ENCODE data around the gene LRBA. TPM values are rescaled to one million over a fixed set of nuclear protein-coding genes. Genes with fewer than 3 reads are reported as not detected.
A peak's percentile ranks its signal among the peaks of the same experiment; 100 is the strongest.

The LRBA gene
- total and polyA plus RNA-seq, 2 of the 4 experiments (the other 2 are of a cell fraction), result 10.2 to 51.6 TPM

DNA sequence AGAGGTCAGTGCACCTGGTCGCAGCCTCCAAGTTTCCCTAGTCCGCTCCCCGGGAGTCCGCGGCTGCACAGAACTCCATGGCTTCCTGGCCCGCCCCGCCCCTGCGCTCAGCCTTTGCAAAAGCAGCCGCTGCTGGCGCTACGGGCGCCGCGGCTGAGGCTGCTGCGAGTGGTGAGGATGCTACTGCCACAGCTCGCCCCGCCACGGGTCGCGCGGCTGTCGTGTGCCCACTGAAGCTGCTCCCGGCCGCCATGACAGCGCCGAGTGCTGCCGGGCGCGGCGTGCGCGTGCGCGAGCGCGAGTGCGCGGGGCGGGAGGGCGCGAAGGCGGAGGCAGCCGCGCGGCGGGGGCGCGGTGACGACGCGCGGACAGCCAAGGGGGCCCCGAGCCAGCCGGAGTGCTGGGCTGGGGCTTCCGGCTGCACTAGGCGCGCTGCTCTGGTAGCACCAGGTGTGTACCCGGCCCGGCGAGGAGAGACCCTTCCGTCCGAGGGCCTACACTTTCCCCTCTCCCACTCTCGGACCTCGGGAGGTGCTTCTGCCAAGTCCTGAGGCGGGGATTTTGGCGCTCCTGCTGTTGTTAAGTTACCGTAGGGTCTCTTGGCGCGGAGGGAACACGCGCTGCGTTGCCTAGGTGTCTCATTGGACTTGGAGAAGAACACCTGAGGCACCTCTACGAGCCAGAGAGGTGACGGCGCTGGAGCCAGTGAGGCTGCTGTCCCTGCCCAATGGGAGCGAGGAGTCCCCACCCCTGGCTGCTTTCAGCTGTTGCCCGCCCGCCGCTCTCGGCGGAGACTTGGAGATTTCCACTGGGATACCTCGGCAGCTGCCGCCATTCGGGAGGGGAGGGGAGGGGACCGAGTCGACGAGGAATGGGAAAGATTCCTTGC lies 619 bp upstream of the LRBA start:
- dilution Hi-C loops (cut with HindIII; ENCODE audit: low sequenced_read_pairs, unreplicated experiment), result no loop called here
- POLR2A ChIA-PET (ENCODE audit: unreplicated experiment), result interaction anchor here (0.6 kb wide), 1 partner anchor 97 kb away, joined by 3 read pairs; no protein-coding TSS in a partner anchor
- Histone ChIP-seq H3K4me1 (ENCODE audit: control insufficient read depth, insufficient read depth, low read length) (no peaks in the 10 kb centered on the region), H2BK20ac (ENCODE audit: low read depth, low read length) (no peak overlapping the region), H4K8ac (ENCODE audit: low read depth in 2 of 2, low read length in 2 of 2) (peak overlapping the region; percentile 82 to 85; a peak in 3 of 4 replicates), H3K4me3 (ENCODE audit: insufficient read depth, low read depth, low read length) (peak overlapping the region; percentile 99), H3K9me1 (ENCODE audit: insufficient read depth, low read length) (no peaks in the 10 kb centered on the region), H3K4ac (ENCODE audit: low read depth, low read length) (peak overlapping the region; percentile 77), H2BK15ac (ENCODE audit: low read depth, low read length) (peak overlapping the region; percentile 77; the same call in 1 of the 3 replicates), H3K9me3 (ENCODE audit: control insufficient read depth, insufficient read depth, low read length) (no peaks in the 10 kb centered on the region), H3K4me2 (ENCODE audit: low read depth, low read length) (peak overlapping the region; percentile 99), H3K23ac (ENCODE audit: low read depth, low read length) (peak overlapping the region; percentile 67), H3K9ac (ENCODE audit: low read depth, low read length) (peak overlapping the region; percentile 74), H3K27me3 (ENCODE audit: control insufficient read depth, insufficient read depth, low read length) (no peaks in the 10 kb centered on the region), H2AFZ (replicated peaks; ENCODE audit: low read length, poor library complexity) (peak overlapping the region; percentile 98), H3K79me1 (ENCODE audit: low read depth in 1 of 2, low read length in 2 of 2) (peaks cover 0 to 12% of the 10 kb centered on the region in 2 experiments; a peak in 2 of 4 replicates), H3K56ac (ENCODE audit: extremely low read depth, insufficient read depth, low read length) (no peak overlapping the region), H2AK9ac (replicated peaks; ENCODE audit: low read depth, low read length, poor library complexity) (peak overlapping the region; percentile 82), H4K91ac (ENCODE audit: insufficient read depth, low read depth, low read length) (peak overlapping the region; percentile 78), H3K36me3 (ENCODE audit: control insufficient read depth, insufficient read depth, low read length) (no peaks in the 10 kb centered on the region), H3K27ac (ENCODE audit: insufficient read depth, low read length) (peak overlapping the region; percentile 67), H4K5ac (ENCODE audit: low read depth, low read length) (peak overlapping the region; percentile 66), H4K20me1 (ENCODE audit: insufficient read depth, low read length) (no peaks in the 10 kb centered on the region), H2BK5ac (ENCODE audit: low read depth, low read length, poor library complexity, severe bottlenecking) (peak overlapping the region; percentile 57), H2BK120ac (ENCODE audit: low read depth, low read length) (peak overlapping the region; percentile 42), H3K18ac (ENCODE audit: low read depth, low read length) (peak overlapping the region; percentile 63), H3K14ac (replicated peaks; ENCODE audit: low read depth, low read length) (peak overlapping the region; percentile 29), H2AK5ac (ENCODE audit: low read depth, low read length) (no peak overlapping the region)
- intact Hi-C loops (cut with micrococcal nuclease), result loop anchor here (5.0 kb wide), 1 partner anchor 82 kb away; the partner anchor contains the start of gene RPS3A
- peak; percentile 92 for ATAC-seq (ENCODE audit: low read depth)
- in situ Hi-C loops (cut with MboI; ENCODE audit: low sequenced_read_pairs), result no loop called here
- 0% methylated on average over 44 of the region's 87 CpGs; no CpG with 5 or more reads in 1 of the 2 experiments for WGBS, 2 experiments (ENCODE audit: extremely low coverage in 2 of 2, insufficient read length in 1 of 2)
- TF ChIP-seq, protein P1, sequence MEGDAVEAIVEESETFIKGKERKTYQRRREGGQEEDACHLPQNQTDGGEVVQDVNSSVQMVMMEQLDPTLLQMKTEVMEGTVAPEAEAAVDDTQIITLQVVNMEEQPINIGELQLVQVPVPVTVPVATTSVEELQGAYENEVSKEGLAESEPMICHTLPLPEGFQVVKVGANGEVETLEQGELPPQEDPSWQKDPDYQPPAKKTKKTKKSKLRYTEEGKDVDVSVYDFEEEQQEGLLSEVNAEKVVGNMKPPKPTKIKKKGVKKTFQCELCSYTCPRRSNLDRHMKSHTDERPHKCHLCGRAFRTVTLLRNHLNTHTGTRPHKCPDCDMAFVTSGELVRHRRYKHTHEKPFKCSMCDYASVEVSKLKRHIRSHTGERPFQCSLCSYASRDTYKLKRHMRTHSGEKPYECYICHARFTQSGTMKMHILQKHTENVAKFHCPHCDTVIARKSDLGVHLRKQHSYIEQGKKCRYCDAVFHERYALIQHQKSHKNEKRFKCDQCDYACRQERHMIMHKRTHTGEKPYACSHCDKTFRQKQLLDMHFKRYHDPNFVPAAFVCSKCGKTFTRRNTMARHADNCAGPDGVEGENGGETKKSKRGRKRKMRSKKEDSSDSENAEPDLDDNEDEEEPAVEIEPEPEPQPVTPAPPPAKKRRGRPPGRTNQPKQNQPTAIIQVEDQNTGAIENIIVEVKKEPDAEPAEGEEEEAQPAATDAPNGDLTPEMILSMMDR (conservative IDR thresholded peaks at IDR 0.05; ENCODE audit: low read depth, low read length), result no peak
- TF ChIP-seq MXI1 (IDR thresholded peaks at IDR 0.05; ENCODE audit: borderline replicate concordance, low read depth, low read length), result 0 out of 2 replicates have a peak, but pooled peaks have one; percentile 69
- TF ChIP-seq RCOR1 (IDR thresholded peaks at IDR 0.05; ENCODE audit: insufficient replicate concordance, low read length), result no peak
- TF ChIP-seq RFX5 (IDR thresholded peaks at IDR 0.05; ENCODE audit: low read depth, low read length), result no peak
- TF ChIP-seq CEBPB (IDR thresholded peaks at IDR 0.05; ENCODE audit: low read depth, low read length), result no peak
- no peak for TF ChIP-seq BHLHE40 (IDR thresholded peaks at IDR 0.05; ENCODE audit: low read depth, low read length)
- no peak for TF ChIP-seq POLR2A (IDR thresholded peaks at IDR 0.05; ENCODE audit: low read depth, low read length)
- TF ChIP-seq MAZ (IDR thresholded peaks at IDR 0.05; ENCODE audit: borderline replicate concordance, low read depth, low read length), result peak; percentile 93; the same call in 1 of the 2 replicates
- TF ChIP-seq SMC3 (IDR thresholded peaks at IDR 0.05; ENCODE audit: low read depth, low read length), result no peak
- TF ChIP-seq CHD1 (IDR thresholded peaks at IDR 0.05; ENCODE audit: low read depth, low read length), result no peak
- no TSS peak for BruUV-seq (replicated peaks)
- CTCF ChIA-PET, result no interaction called here
- DNase-seq, result peak; percentile 54
